GM18858 (cell line): ENCODE measurements around the gene LPP.
A peak's percentile ranks its signal among the peaks of the same experiment; 100 is the strongest.

Experiments used
- ATAC-seq: cut with Tn5 transposase; IDR thresholded peaks from one replicate; pipeline ENCODE4 v1.9.1; 2021; ENCODE audit not compliant: unreplicated experiment

Gene LPP

GRCh38 chr3:188392076-188392475, 238.1 kb downstream of the LPP start:
- ATAC-seq = no peak

DNA sequence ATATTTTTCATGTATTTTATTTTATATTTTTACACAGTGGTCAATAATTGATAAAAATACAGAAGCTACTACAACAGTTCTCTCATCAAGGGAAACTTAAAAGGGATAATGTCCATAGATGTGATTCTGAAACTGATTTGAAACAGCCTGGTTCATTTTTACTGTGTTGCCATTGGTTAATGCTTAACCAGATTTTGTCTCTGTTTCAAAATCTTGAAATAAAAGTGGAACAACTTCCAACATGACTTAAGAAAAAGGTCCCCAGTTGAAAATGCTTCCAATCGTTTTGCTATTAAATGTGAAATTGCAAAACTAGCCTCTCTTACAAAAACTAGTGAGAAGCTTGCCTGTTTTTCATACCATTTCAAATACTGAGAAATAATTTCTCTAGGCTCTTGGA, 240.7 kb downstream of the LPP start:
- no peak for ATAC-seq

- ATAC-seq = no peak
These were observed 242.3 kb downstream of the LPP start for GRCh38 chr3:188396251-188396650.

DNA sequence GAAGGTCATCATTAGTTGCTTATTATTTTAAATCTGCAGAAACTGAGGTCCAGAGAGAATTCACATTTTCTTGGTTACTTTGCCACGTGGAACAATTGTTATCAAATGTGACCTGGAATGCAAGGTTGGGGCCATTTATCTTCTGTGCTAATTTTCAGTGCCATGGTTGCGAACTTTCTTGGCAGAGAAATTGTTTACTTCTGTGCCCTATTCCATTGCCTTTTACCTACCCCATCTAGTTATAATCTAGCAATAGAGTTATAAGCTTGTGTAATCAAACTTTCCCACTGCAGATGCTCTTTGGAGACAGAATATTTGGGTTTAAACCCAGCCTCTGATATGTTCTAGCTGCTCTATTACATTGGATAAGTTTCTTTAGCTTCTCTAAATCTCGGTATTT, 242.9 kb downstream of the LPP start:
- ATAC-seq = no peak

DNA sequence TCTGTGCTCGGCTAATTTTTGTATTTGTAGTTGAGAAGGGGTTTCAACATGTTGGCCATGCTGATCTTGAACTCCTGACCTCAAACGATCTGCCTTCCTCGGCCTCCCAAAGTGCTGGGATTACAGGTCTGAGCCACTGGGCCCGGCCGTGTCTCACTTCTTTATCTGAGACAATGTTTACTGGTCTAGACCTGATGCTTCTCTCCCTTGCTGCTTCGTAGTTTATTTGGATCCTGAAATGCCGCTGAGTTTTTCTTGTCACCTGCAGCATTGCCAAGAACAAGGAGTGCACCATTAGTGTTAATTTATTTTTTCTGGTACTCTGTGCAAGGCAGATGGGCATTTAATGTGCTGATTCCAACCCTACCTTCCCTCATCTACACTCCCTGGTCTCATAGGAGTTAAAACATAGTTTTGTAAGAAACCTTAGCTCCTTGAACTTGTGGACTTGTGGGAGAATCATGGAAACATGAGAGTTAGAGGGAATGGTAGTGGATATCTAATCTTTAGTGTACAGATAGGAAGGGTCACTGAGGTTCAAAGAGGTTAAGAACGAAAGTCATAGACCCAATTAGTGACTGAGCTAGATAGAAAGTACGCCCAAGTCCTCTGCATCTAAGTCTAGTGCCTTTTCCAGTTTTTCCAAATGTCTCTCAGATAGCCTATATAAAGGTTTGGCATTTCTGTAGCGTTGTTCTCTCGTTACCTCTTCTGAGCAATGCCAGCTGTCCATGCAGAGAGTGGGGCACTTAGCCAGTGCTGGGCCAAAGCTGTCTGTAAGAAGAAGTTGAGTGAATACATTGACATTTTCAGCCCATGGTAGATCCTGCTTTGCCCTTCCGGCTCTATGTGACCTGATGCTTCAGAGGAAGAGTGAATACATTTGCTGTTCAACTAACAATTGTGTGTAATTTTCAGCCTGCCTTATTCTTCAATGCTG, 244.1 kb downstream of the LPP start:
- ATAC-seq = no peak

GRCh38 chr3:188400494-188401243, 246.7 kb downstream of the LPP start:
- peak; percentile 97 for ATAC-seq

GRCh38 chr3:188401244-188401993, 247.5 kb downstream of the LPP start:
- no peak for ATAC-seq

- ATAC-seq = no peak
These were observed 248.3 kb downstream of the LPP start for GRCh38 chr3:188402229-188402628.

- ATAC-seq = no peak
These were observed 249.4 kb downstream of the LPP start for GRCh38 chr3:188403404-188403803.

GRCh38 chr3:188404124-188404523, 250.2 kb downstream of the LPP start:
- ATAC-seq = no peak

GRCh38 chr3:188404701-188405100, 250.7 kb downstream of the LPP start:
- no peak for ATAC-seq

GRCh38 chr3:188407158-188407880, 253.4 kb downstream of the LPP start:
- ATAC-seq = no peak

GRCh38 chr3:188408831-188409230, 254.9 kb downstream of the LPP start:
- no peak for ATAC-seq

- ATAC-seq = no peak
These were observed 257.8 kb downstream of the LPP start for GRCh38 chr3:188411750-188412149.

GRCh38 chr3:188415196-188415595, 261.2 kb downstream of the LPP start:
- no peak for ATAC-seq

- ATAC-seq = no peak
These were observed 262.1 kb downstream of the LPP start for GRCh38 chr3:188416041-188416440.

GRCh38 chr3:188417271-188417696, 263.3 kb downstream of the LPP start:
- ATAC-seq = no peak

- ATAC-seq = no peak
These were observed 263.8 kb downstream of the LPP start for GRCh38 chr3:188417766-188418165.

DNA sequence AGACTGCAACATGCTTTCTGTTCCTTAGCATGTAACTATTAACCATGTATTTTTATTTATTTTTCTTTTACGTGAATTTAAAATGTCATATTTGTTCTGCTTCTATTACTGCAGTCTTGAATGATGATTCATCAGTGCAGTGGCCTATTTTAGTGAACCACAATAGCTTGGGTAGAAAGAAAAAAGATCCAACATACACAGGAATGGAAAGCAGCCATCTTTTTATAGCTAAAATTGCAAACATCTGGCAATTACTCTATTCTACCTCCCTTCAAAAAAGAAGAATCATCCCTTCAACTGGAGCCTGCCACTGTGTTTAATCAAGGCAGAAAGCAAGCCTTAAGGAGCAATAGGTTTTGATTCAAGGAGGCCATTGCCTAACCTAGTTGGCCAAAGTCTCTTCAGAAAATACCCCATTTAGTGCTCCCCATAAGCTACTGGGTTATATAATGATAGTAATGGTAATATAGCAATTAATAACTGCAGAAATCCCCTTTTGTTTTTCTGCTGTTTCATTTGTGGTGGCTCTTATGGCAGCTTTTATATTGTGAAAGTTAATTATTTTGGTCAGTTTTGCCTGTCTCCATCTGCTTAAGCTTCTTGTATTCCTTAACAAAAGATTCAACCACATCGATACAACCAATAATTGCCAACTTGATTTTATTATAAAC, 267.3 kb downstream of the LPP start:
- ATAC-seq = peak; percentile 11
